GM12801 (cell line): ENCODE measurements around the gene MRFAP1.

Experiments used
- TF ChIP-seq, protein P1 (sequence below): IDR thresholded peaks from one replicate; pipeline ENCODE4 v1.5.1; 2011; ENCODE audit warnings: control low read depth; ENCODE audit not compliant: insufficient read length; ENCODE audit errors: extremely low read depth

Gene MRFAP1

DNA sequence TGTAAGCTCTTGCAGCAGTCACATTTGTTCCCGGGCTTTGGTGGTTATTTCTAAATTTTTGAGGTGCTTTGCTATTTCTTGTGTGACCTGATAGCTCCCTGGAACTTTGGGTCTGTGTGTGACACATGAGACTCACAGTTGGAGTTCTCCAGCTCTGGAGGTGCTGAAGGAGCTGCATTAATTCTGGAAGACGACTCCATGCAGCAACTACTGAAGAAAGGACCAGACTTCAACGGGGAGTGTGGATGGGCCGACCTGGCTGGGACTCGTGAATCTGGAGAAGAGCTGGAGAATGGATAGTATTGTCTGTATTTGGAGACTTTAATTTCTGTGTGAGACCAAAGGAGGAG is 1.5 kb downstream of the MRFAP1 start:
- TF ChIP-seq, protein P1, sequence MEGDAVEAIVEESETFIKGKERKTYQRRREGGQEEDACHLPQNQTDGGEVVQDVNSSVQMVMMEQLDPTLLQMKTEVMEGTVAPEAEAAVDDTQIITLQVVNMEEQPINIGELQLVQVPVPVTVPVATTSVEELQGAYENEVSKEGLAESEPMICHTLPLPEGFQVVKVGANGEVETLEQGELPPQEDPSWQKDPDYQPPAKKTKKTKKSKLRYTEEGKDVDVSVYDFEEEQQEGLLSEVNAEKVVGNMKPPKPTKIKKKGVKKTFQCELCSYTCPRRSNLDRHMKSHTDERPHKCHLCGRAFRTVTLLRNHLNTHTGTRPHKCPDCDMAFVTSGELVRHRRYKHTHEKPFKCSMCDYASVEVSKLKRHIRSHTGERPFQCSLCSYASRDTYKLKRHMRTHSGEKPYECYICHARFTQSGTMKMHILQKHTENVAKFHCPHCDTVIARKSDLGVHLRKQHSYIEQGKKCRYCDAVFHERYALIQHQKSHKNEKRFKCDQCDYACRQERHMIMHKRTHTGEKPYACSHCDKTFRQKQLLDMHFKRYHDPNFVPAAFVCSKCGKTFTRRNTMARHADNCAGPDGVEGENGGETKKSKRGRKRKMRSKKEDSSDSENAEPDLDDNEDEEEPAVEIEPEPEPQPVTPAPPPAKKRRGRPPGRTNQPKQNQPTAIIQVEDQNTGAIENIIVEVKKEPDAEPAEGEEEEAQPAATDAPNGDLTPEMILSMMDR: no peak

DNA sequence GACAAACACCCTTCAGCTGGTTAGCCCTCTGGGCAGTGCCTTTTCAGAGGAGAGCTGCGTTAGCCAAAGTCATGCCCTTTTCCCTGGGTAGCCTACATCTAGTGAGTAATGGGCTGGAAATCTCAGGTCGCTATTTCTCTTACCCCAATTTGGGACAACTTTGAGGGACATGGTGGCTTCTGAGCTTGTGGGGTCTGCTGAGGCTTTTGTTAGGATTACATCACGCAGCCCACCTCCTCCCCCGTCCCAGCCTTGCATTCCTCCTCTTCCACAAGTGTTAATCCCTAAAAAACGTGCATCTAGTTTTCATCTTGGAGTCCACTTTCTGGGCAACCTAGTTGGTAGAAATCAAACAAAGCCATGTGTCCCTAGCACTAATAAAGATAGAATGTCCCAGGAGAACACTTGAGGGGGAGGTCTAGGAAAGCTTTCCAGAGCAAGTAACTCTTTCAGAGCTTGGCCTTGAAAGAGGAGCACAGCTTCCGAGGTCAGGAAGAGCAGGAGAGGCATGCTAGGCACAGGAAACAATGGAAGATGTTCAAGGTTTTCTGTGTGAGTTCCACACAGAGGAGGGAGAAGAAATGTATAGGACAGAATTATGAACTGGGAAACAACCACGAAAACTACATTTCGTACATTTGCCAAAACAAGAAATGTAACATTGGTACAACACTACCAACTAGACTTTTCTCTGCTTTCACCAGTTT is 2.8 kb downstream of the MRFAP1 start:
- TF ChIP-seq, protein P1: no peak

DNA sequence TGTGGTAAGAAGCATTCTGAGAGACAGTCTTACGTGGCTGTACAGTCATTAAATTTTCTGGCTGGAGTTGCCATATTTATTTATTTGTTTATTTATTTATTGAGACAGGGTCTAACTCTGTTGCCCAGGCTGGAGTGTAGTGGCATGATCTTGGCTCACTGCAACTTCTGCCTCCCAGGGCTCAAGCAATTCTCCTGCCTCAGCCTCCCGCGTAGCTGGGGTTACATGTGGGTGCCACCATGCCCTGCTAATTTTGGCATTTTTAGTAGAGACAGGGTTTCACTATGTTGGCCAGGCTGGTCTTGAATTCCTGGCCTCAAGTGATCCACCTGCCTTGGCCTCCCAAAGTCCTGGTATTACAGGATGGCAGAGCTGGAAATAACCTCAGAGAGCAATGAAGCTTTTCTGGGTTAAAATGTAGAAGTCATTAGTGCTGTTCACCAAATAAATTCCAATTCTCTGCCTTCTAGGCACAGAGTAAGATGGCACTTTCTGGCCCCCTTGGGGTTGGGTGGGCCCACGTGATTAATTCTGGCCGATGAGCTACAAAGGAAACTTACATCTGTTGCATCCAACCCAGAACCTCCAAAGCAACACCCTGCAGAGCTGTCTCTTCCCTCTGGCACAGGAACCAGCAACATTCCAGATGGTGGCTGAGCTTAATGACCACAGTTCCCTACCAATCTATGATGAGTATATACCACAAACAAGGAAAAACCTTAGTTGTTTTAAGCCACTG is 4.5 kb downstream of the MRFAP1 start:
- TF ChIP-seq, protein P1: no peak

DNA sequence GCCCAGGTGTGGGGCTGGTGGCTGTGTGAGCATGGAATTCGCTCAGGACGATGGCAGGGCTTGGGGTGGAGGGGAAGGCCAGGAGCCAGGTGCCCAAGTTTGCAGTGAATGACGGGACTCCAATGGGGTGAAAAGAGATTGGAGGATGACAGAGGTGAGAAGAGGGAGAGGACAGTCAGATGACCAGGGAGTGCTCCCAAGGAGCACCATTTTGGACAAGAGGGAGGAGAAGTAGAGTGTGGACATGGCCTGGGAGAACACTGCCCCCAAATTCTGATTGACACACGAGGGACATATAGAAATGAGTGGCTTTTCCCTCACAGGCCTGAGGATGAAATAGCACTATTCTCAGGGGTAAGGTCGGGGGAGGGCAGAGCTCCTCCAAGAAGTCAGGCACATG is 6.7 kb downstream of the MRFAP1 start:
- TF ChIP-seq, protein P1: no peak

DNA sequence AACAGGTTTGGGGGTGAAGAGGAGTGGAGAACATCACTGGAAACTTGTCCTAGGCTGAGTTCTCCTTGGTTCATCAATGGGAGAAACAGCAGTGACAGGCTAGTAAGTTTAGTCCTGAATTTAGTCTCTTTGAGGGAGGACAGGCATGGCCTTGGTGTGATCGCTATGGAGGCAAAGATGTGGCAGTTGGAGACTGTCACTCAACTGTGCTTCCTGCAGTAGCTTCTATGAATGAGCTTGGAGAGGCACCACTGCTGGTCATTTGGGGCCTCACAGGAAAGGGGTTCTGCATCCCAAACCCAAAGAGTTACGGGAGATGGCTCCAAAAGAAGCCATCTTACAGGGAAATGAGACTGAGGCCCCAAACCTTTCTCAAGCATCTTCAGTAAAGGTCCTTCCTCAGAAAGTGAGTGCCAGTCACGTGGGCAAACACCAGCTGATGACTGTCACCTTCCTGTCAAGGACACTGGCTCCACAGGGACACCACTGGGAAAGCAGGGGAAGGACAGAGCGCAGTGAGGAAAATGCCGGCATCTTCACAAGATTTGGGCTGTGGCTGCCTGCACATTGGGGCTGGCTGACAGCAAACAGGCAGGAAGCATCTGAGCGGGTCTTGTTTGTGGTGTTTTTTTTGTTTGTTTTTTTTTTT is 7.2 kb downstream of the MRFAP1 start:
- TF ChIP-seq, protein P1: no peak

DNA sequence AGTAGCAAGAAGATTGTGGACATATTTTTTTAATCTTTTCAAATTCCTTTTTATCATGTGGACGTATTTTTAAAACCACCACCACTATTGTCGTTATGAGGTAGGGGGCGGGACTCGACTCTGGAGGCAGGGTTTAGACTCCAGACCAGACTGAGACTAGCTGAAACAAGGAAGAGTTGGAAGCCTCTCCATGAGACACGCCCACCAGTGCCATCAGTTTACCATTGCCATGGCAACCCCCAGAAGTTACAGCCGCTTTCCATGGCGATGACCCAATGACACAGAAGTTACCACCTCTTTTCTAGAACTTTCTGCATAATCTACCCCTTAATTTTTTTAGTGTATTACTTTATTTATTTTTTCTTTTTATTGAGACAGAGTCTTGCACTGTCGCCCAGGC is 8.7 kb downstream of the MRFAP1 start:
- TF ChIP-seq, protein P1: no peak

DNA sequence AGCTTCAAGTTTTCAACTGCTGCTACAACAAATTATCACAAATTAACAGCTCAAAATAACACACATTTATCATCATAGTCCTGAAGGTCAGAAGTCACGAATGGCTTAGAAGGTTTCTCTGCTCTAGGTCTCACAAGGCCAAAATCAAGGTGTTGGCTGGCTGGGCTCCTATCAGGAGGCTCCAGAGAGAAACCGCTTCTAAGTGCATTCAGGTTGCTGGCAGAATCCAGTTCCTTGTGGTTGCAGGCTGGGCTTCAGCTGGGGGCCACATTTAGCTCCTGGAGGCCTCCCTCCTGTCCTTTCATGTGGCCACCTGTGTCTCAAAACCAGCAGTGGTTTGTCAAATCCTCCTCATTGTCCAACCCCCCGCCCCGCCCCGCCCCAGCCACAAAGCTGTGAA is 15.4 kb downstream of the MRFAP1 start:
- TF ChIP-seq, protein P1: no peak
